IMR-90 (cell line): ENCODE measurements around the gene ZNF618. TPM values are rescaled to one million over a fixed set of nuclear protein-coding genes. Genes with fewer than 3 reads are reported as not detected.
A peak's percentile ranks its signal among the peaks of the same experiment; 100 is the strongest.

Experiments used
- ATAC-seq: fragments of 200-7000 bp; cut with Tn5 transposase; 2 replicates; pipeline ENCODE4 v1.9.1; 2020; ENCODE audit warnings: low read depth, mild to moderate bottlenecking, moderate library complexity
- BruUV-seq: library from RNA; stranded (reverse); fragments of 400-500 nt; replicated peaks from 2 replicates; lab custom pipeline; 2021; lab: Mats Ljungman, UMichigan
- CTCF ChIA-PET: fragments of 300-600 bp; formaldehyde crosslinking; extraction: SDS; loops from one replicate; lab custom pipeline; 2021; ENCODE audit warnings: antibody characterized with exemption; lab: Yijun Ruan, JAX
- POLR2A ChIA-PET: fragments of 300-600 bp; sonication (Branson Sonifier 250); formaldehyde crosslinking; loops from one replicate; lab custom pipeline; 2022; ENCODE audit warnings: antibody characterized with exemption; ENCODE audit not compliant: unreplicated experiment; lab: Charles Lee
- DNase-seq: peaks from one replicate; pipeline ENCODE4 v3.0.0; 2013
- H2AFZ ChIP-seq: replicated peaks from 2 replicates; pipeline ENCODE3; 2013; ENCODE audit warnings: low read length, mild to moderate bottlenecking; ENCODE audit not compliant: poor library complexity
- H2AK5ac ChIP-seq: 2 replicates; pipeline ENCODE4 v1.6.1; 2013; ENCODE audit warnings: low read depth, low read length, inconsistent platforms
- H2AK9ac ChIP-seq: replicated peaks from 2 replicates; pipeline ENCODE3; 2013; ENCODE audit warnings: mild to moderate bottlenecking, low read depth, low read length, moderate library complexity; ENCODE audit not compliant: poor library complexity
- H2BK120ac ChIP-seq: 2 replicates; pipeline ENCODE4 v1.6.1; 2013; ENCODE audit warnings: low read depth, low read length, inconsistent platforms
- H2BK15ac ChIP-seq: 3 replicates; pipeline ENCODE4 v1.6.1; 2013; ENCODE audit warnings: low read depth, low read length, inconsistent platforms
- H2BK20ac ChIP-seq: 2 replicates; pipeline ENCODE4 v1.6.1; 2013; ENCODE audit warnings: low read depth, mild to moderate bottlenecking, inconsistent platforms, low read length, moderate library complexity
- H2BK5ac ChIP-seq: 2 replicates; pipeline ENCODE4 v1.6.1; 2013; ENCODE audit warnings: mild to moderate bottlenecking, low read depth, low read length, inconsistent platforms; ENCODE audit not compliant: poor library complexity, severe bottlenecking
- H3K14ac ChIP-seq: replicated peaks from 2 replicates; pipeline ENCODE4 v1.6.1; 2013; ENCODE audit warnings: low read depth, low read length, inconsistent platforms
- H3K18ac ChIP-seq: 2 replicates; pipeline ENCODE4 v1.6.1; 2013; ENCODE audit warnings: low read depth, low read length, control low read depth
- H3K23ac ChIP-seq: 2 replicates; pipeline ENCODE4 v1.6.1; 2013; ENCODE audit warnings: low read depth, low read length, inconsistent platforms
- H3K27ac ChIP-seq: 2 replicates; pipeline ENCODE4 v1.5.1; 2013; ENCODE audit warnings: mild to moderate bottlenecking, control low read depth, low read length; ENCODE audit not compliant: insufficient read depth
- H3K27me3 ChIP-seq: 2 replicates; pipeline ENCODE4 v1.6.1; 2013; ENCODE audit warnings: low read length; ENCODE audit not compliant: control insufficient read depth, insufficient read depth
- H3K36me3 ChIP-seq: 2 replicates; pipeline ENCODE4 v1.6.1; 2013; ENCODE audit warnings: low read length, mixed read lengths; ENCODE audit not compliant: control insufficient read depth, insufficient read depth
- H3K4ac ChIP-seq: 2 replicates; pipeline ENCODE4 v1.6.1; 2013; ENCODE audit warnings: low read depth, low read length, inconsistent platforms
- H3K4me1 ChIP-seq: 2 replicates; pipeline ENCODE4 v1.6.1; 2013; ENCODE audit warnings: low read length, mixed read lengths; ENCODE audit not compliant: control insufficient read depth, insufficient read depth
- H3K4me2 ChIP-seq: 2 replicates; pipeline ENCODE4 v1.6.1; 2013; ENCODE audit warnings: low read depth, mild to moderate bottlenecking, control low read depth, low read length, moderate library complexity
- H3K4me3 ChIP-seq: 2 replicates; pipeline ENCODE4 v1.5.1; 2013; ENCODE audit warnings: low read depth, mild to moderate bottlenecking, control low read depth, low read length, moderate library complexity; ENCODE audit not compliant: insufficient read depth
- H3K56ac ChIP-seq: 2 replicates; pipeline ENCODE4 v1.6.1; 2013; ENCODE audit warnings: low read length, inconsistent platforms; ENCODE audit not compliant: insufficient read depth; ENCODE audit errors: extremely low read depth
- H3K79me1 ChIP-seq, 2 experiments: 2 replicates each; pipeline ENCODE4 v1.6.1; 2013; ENCODE audit warnings: low read length in 2 of 2, inconsistent platforms in 1 of 2, low read depth in 1 of 2
- H3K9ac ChIP-seq: 2 replicates; pipeline ENCODE4 v1.6.1; 2013; ENCODE audit warnings: low read depth, low read length, control low read depth
- H3K9me1 ChIP-seq: 2 replicates; pipeline ENCODE4 v1.6.1; 2013; ENCODE audit warnings: low read length, inconsistent platforms; ENCODE audit not compliant: insufficient read depth
- H3K9me3 ChIP-seq: 2 replicates; pipeline ENCODE4 v1.6.1; 2013; ENCODE audit warnings: low read length; ENCODE audit not compliant: control insufficient read depth, insufficient read depth
- H4K20me1 ChIP-seq: 2 replicates; pipeline ENCODE4 v1.6.1; 2013; ENCODE audit warnings: low read length, inconsistent platforms; ENCODE audit not compliant: insufficient read depth
- H4K5ac ChIP-seq: 2 replicates; pipeline ENCODE4 v1.6.1; 2013; ENCODE audit warnings: mild to moderate bottlenecking, low read depth, low read length, control low read depth
- H4K8ac ChIP-seq, 2 experiments: 2 replicates each; pipeline ENCODE4 v1.6.1; 2013; ENCODE audit warnings: low read depth in 2 of 2, low read length in 2 of 2, control low read depth in 1 of 2, inconsistent platforms in 1 of 2
- H4K91ac ChIP-seq: 2 replicates; pipeline ENCODE4 v1.6.1; 2013; ENCODE audit warnings: low read depth, low read length, inconsistent platforms; ENCODE audit not compliant: insufficient read depth
- BHLHE40 ChIP-seq: fragments of 150-350 bp; IDR thresholded peaks from 2 replicates; pipeline ENCODE4 v1.6.1; 2016; ENCODE audit warnings: mild to moderate bottlenecking, low read depth, low read length
- CEBPB ChIP-seq: IDR thresholded peaks from 2 replicates; pipeline ENCODE4 v1.6.1; 2012; ENCODE audit warnings: low read depth, low read length, improper control_type of control experiment
- CHD1 ChIP-seq: IDR thresholded peaks from 2 replicates; pipeline ENCODE4 v1.6.1; 2012; ENCODE audit warnings: low read depth, low read length, improper control_type of control experiment
- FOS ChIP-seq: fragments of 150-350 bp; IDR thresholded peaks from 2 replicates; pipeline ENCODE4 v1.6.1; 2016; ENCODE audit warnings: low read depth, low read length
- MAFK ChIP-seq: IDR thresholded peaks from 2 replicates; pipeline ENCODE4 v1.6.1; 2012; ENCODE audit warnings: low read depth, low read length, improper control_type of control experiment
- NFE2L2 ChIP-seq: fragments of 150-350 bp; IDR thresholded peaks from 2 replicates; pipeline ENCODE4 v1.6.1; 2016; ENCODE audit warnings: low read depth, mild to moderate bottlenecking, low read length
- POLR2A ChIP-seq: IDR thresholded peaks from 2 replicates; pipeline ENCODE4 v1.6.1; 2012; ENCODE audit warnings: mild to moderate bottlenecking, low read depth, low read length
- RAD21 ChIP-seq: IDR thresholded peaks from 2 replicates; pipeline ENCODE4 v1.6.1; 2012; ENCODE audit warnings: low read length, improper control_type of control experiment
- RCOR1 ChIP-seq: IDR thresholded peaks from 2 replicates; pipeline ENCODE4 v1.6.1; 2012; ENCODE audit warnings: mild to moderate bottlenecking, low read length, improper control_type of control experiment; ENCODE audit not compliant: insufficient replicate concordance
- SMC3 ChIP-seq: fragments of 150-350 bp; IDR thresholded peaks from 2 replicates; pipeline ENCODE4 v1.6.1; 2016; ENCODE audit warnings: low read depth, mild to moderate bottlenecking, antibody characterized with exemption, low read length, moderate library complexity
- WGBS, 2 experiments: methylation state at CpG; one replicate each; pipeline versions ENCODE4 v1.1.5 to v1.1.7; 2013; ENCODE audit warnings: missing lambda C conversion rate in 2 of 2; ENCODE audit not compliant: insufficient read length in 1 of 2; ENCODE audit errors: extremely low coverage in 2 of 2; 5-methylcytosine and 5-hydroxymethylcytosine counted together
- dilution Hi-C: fragments of 300-500 bp; cut with HindIII; formaldehyde crosslinking; loops from one replicate; pipeline ENCODE4 v1.14.3; 2018; ENCODE audit warnings: low sequenced_read_pairs; ENCODE audit not compliant: unreplicated experiment
- in situ Hi-C: fragments of 300-500 bp; cut with MboI; formaldehyde crosslinking; loops from 3 replicates; pipeline ENCODE4 v1.14.3; 2019; ENCODE audit warnings: low sequenced_read_pairs, inconsistent platforms, mixed read lengths
- intact Hi-C: fragments of 100-400 bp; cut with micrococcal nuclease; formaldehyde crosslinking; loops from 2 replicates; pipeline ENCODE4 v1.10.0; 2022
- polyA plus RNA-seq, 3 experiments: library from polyadenylated mRNA; depleted of rRNA; stranded (reverse); fragments of >200 nt; gene quantifications; 2 replicates each; pipeline ENCODE4 v1.2.3, GENCODE V29; 2012; ENCODE audit warnings: low replicate concordance in 1 of 3
- total RNA-seq: library from RNA; depleted of rRNA; stranded (reverse); fragments of >200 nt; gene quantifications from 2 replicates; pipeline ENCODE4 v1.2.3, GENCODE V29; 2012
- TF ChIP-seq, protein P1 (sequence below): fragments of 150-350 bp; IDR thresholded peaks from 2 replicates; pipeline ENCODE4 v1.6.1; 2016; ENCODE audit warnings: low read depth, mild to moderate bottlenecking, low read length, moderate library complexity, borderline replicate concordance
- TF ChIP-seq, protein P2 (sequence below): conservative IDR thresholded peaks from 2 replicates; pipeline ENCODE4 v1.5.1; 2012; ENCODE audit warnings: mild to moderate bottlenecking, low read depth, low read length, improper control_type of control experiment

Gene ZNF618
- total and polyA plus RNA-seq, 2 of the 4 experiments (the other 2 are of a cell fraction): 8.2 to 9.4 TPM

DNA sequence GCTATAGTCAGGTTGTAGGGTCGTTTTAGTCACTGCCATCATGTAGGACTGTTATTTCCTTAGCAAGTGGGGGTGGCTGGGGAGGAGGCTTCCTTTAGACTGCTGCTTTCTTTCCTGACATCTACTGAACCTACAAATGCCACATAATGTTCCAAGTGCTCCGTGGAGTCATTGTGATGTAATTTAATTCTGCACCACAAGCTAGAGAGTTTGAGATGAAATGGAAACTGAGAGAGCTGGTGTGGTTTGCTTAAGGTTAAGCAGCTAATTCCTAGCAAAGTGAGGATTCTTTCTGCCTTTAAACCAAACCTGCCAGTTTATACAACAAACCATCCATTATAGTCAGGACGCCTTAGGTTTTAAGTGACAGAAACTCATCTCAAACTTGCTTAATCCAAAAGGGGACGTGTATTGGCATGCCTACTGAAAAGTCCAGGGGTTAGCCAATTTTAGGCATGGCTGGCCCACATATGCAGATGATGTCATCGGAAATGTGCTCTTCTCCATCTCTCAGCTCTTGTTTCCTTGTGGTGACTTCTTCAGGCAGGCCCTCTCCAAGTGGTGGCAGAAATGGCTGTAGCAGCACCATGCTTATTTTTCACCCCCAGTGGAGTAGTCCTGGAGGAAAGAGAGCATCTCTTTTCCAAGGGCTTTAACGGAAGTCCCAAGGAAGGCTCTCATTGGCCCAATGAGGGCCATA is 30.5 kb downstream of the ZNF618 start:
- intact Hi-C loops: no loop called here
- no peak overlapping the region for H2BK120ac ChIP-seq
- ATAC-seq (peak; percentile 60), DNase-seq (peak; percentile 41)
- H2AK5ac ChIP-seq: 0 out of 2 replicates have a peak overlapping the region, but pooled peaks have one; percentile 9
- H3K18ac ChIP-seq: no peak overlapping the region
- TF ChIP-seq POLR2A (no peak), CHD1 (no peak), MAFK (no peak), SMC3 (no peak), RCOR1 (no peak), BHLHE40 (no peak), CEBPB (no peak), RAD21 (no peak), FOS (no peak), NFE2L2 (no peak)
- TF ChIP-seq, protein P1, sequence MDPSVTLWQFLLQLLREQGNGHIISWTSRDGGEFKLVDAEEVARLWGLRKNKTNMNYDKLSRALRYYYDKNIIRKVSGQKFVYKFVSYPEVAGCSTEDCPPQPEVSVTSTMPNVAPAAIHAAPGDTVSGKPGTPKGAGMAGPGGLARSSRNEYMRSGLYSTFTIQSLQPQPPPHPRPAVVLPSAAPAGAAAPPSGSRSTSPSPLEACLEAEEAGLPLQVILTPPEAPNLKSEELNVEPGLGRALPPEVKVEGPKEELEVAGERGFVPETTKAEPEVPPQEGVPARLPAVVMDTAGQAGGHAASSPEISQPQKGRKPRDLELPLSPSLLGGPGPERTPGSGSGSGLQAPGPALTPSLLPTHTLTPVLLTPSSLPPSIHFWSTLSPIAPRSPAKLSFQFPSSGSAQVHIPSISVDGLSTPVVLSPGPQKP: no peak
- TF ChIP-seq, protein P2, sequence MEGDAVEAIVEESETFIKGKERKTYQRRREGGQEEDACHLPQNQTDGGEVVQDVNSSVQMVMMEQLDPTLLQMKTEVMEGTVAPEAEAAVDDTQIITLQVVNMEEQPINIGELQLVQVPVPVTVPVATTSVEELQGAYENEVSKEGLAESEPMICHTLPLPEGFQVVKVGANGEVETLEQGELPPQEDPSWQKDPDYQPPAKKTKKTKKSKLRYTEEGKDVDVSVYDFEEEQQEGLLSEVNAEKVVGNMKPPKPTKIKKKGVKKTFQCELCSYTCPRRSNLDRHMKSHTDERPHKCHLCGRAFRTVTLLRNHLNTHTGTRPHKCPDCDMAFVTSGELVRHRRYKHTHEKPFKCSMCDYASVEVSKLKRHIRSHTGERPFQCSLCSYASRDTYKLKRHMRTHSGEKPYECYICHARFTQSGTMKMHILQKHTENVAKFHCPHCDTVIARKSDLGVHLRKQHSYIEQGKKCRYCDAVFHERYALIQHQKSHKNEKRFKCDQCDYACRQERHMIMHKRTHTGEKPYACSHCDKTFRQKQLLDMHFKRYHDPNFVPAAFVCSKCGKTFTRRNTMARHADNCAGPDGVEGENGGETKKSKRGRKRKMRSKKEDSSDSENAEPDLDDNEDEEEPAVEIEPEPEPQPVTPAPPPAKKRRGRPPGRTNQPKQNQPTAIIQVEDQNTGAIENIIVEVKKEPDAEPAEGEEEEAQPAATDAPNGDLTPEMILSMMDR: no peak
- no peak overlapping the region for H3K4me3 ChIP-seq
- H3K23ac ChIP-seq: 0 out of 2 replicates have a peak overlapping the region, but pooled peaks have one; percentile 17
- in situ Hi-C loops: no loop called here
- H4K8ac ChIP-seq: 0 out of 4 replicates have a peak overlapping the region, but pooled peaks of 1 of the 2 experiments have one; percentile 1
- peak overlapping the region; percentile 59 for H2BK5ac ChIP-seq
- dilution Hi-C loops: no loop called here
- peaks cover 51 to 81% of the 10 kb centered on the region in 2 experiments for H3K79me1 ChIP-seq
- peaks cover 25% of the 10 kb centered on the region; the same call in 1 of the 2 replicates for H3K9me1 ChIP-seq
- H3K56ac ChIP-seq: no peak overlapping the region
- peak overlapping the region; percentile 4; the same call in 1 of the 2 replicates for H3K14ac ChIP-seq
- no peak overlapping the region for H3K9ac ChIP-seq
- peaks cover 2% of the 10 kb centered on the region; the same call in 1 of the 2 replicates for H3K36me3 ChIP-seq
- H3K4me1 ChIP-seq: peaks cover 9% of the 10 kb centered on the region
- H2AFZ ChIP-seq: no peak overlapping the region
- WGBS, 2 experiments: 100% methylated on average over 2 of the region's 6 CpGs; no CpG with 5 or more reads in 1 of the 2 experiments
- H3K9me3 ChIP-seq: no peaks in the 10 kb centered on the region; the same call in 1 of the 2 replicates
- peak overlapping the region; percentile 12; the same call in 1 of the 2 replicates for H3K4ac ChIP-seq
- H3K27me3 ChIP-seq: no peaks in the 10 kb centered on the region
- no TSS peak for BruUV-seq
- peak overlapping the region; percentile 33; the same call in 1 of the 2 replicates for H3K27ac ChIP-seq
- H3K4me2 ChIP-seq: no peak overlapping the region
- no peak overlapping the region for H2BK20ac ChIP-seq
- H2BK15ac ChIP-seq: no peak overlapping the region
- H4K20me1 ChIP-seq: peaks cover 40% of the 10 kb centered on the region
- CTCF ChIA-PET: no interaction called here
- H2AK9ac ChIP-seq: no peak overlapping the region
- H4K5ac ChIP-seq: no peak overlapping the region
- H4K91ac ChIP-seq: no peak overlapping the region
- POLR2A ChIA-PET: no interaction called here
